Measurements from ENCODE around the gene FIZ1.

Gene FIZ1

GRCh38 chr19:55611983-55612645, 12.8 kb upstream of the FIZ1 start:
- no peak for DNase-seq

- DNase-seq, result no peak
Measured at GRCh38 chr19:55611300-55611982, 12.1 kb upstream of the FIZ1 start.

- no peak for DNase-seq
Measured at GRCh38 chr19:55609326-55609725, 10.0 kb upstream of the FIZ1 start.

GRCh38 chr19:55606817-55607216, 7.5 kb upstream of the FIZ1 start:
- no peak for DNase-seq

- DNase-seq, result no peak
Measured at GRCh38 chr19:55606471-55606787, 7.1 kb upstream of the FIZ1 start.

GRCh38 chr19:55605637-55606470, 6.5 kb upstream of the FIZ1 start, which contains the start of gene ZNF865:
Gene ZNF865 (plus strand): TSS chr19:55605647. CDS start chr19:55613619, 7,972 bp downstream.
- peak; percentile 21 for DNase-seq

- peak; percentile 96 for DNase-seq
Measured at GRCh38 chr19:55605207-55605636, 5.9 kb upstream of the FIZ1 start.

GRCh38 chr19:55603581-55604292, 4.4 kb upstream of the FIZ1 start:
- no peak for DNase-seq

- DNase-seq, result no peak
Measured at GRCh38 chr19:55603115-55603514, 3.8 kb upstream of the FIZ1 start.

GRCh38 chr19:55602104-55603001, 3.0 kb upstream of the FIZ1 start:
- DNase-seq, result no peak

- DNase-seq, result no peak
Measured at GRCh38 chr19:55601084-55601483, 1.8 kb upstream of the FIZ1 start.

- no peak for DNase-seq
Measured at GRCh38 chr19:55600662-55601028, 1.3 kb upstream of the FIZ1 start.

GRCh38 chr19:55599842-55600661, 735 bp upstream of the FIZ1 start, which contains the start of gene ZNF524:
Gene ZNF524 (plus strand): TSS chr19:55600288. CDS start chr19:55602113, 1,825 bp downstream.
- DNase-seq, result peak; percentile 92

GRCh38 chr19:55598719-55599467, 424 bp downstream of the FIZ1 start:
- DNase-seq, result peak; percentile 94

GRCh38 chr19:55598034-55598433, 1.3 kb downstream of the FIZ1 start:
- no peak for DNase-seq

- DNase-seq, result no peak
Measured at GRCh38 chr19:55597501-55597921, 1.8 kb downstream of the FIZ1 start.

- DNase-seq, result no peak
Measured at GRCh38 chr19:55596304-55596703, 3.0 kb downstream of the FIZ1 start.

- DNase-seq, result no peak
Measured at GRCh38 chr19:55594996-55595545, 4.2 kb downstream of the FIZ1 start.

- no peak for DNase-seq
Measured at GRCh38 chr19:55593096-55593772, 6.1 kb downstream of the FIZ1 start.

All from DMS79 (cell line).